Ishikawa (cell line): ENCODE data around the gene GRHL1.

Experiments
- CEBPB ChIP-seq: IDR thresholded peaks from 2 replicates; pipeline ENCODE4 v1.6.1; 2012
- CREB1 ChIP-seq: IDR thresholded peaks from 2 replicates; pipeline ENCODE4 v1.6.1; 2012; ENCODE audit warnings: low read depth
- EGR1 ChIP-seq: IDR thresholded peaks from 2 replicates; pipeline ENCODE4 v1.6.1; 2012
- EP300 ChIP-seq: IDR thresholded peaks from 2 replicates; pipeline ENCODE4 v1.6.1; 2012; ENCODE audit warnings: borderline replicate concordance
- FOXM1 ChIP-seq: IDR thresholded peaks from 2 replicates; pipeline ENCODE4 v1.6.1; 2012; ENCODE audit warnings: low read depth, borderline replicate concordance
- NFIC ChIP-seq: IDR thresholded peaks from 2 replicates; pipeline ENCODE4 v1.6.1; 2012
- RAD21 ChIP-seq: IDR thresholded peaks from 2 replicates; pipeline ENCODE4 v1.6.1; 2012; ENCODE audit warnings: low read depth
- TAF1 ChIP-seq: IDR thresholded peaks from 2 replicates; pipeline ENCODE4 v1.6.1; 2012; ENCODE audit warnings: low read depth, mild to moderate bottlenecking
- TCF12 ChIP-seq: IDR thresholded peaks from 2 replicates; pipeline ENCODE4 v1.6.1; 2012; ENCODE audit warnings: low read depth
- TEAD4 ChIP-seq: IDR thresholded peaks from 2 replicates; pipeline ENCODE4 v1.6.1; 2012
- YY1 ChIP-seq: IDR thresholded peaks from 2 replicates; pipeline ENCODE4 v1.6.1; 2012; ENCODE audit warnings: low read depth
- ZBTB7A ChIP-seq: IDR thresholded peaks from 2 replicates; pipeline ENCODE4 v1.6.1; 2012; ENCODE audit warnings: low read depth
- TF ChIP-seq, protein P1 (sequence below): IDR thresholded peaks from 2 replicates; pipeline ENCODE4 v1.6.1; 2012
- TF ChIP-seq, protein P2 (sequence below): IDR thresholded peaks from 2 replicates; pipeline ENCODE4 v1.6.1; 2012; ENCODE audit warnings: low read depth, mild to moderate bottlenecking
- TF ChIP-seq, protein P3 (sequence below): IDR thresholded peaks from 2 replicates; pipeline ENCODE4 v1.6.1; 2012

Gene GRHL1

GRCh38 chr2:9959262-9959661 is 7.8 kb downstream of the GRHL1 start:
- TF ChIP-seq CEBPB (no peak), TEAD4 (no peak), RAD21 (no peak), YY1 (no peak), ZBTB7A (no peak), CREB1 (no peak), TAF1 (no peak), TCF12 (no peak), FOXM1 (no peak), EGR1 (no peak), EP300 (no peak), NFIC (no peak)
- TF ChIP-seq, protein P1, sequence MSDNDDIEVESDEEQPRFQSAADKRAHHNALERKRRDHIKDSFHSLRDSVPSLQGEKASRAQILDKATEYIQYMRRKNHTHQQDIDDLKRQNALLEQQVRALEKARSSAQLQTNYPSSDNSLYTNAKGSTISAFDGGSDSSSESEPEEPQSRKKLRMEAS = no peak
- TF ChIP-seq, protein P2, sequence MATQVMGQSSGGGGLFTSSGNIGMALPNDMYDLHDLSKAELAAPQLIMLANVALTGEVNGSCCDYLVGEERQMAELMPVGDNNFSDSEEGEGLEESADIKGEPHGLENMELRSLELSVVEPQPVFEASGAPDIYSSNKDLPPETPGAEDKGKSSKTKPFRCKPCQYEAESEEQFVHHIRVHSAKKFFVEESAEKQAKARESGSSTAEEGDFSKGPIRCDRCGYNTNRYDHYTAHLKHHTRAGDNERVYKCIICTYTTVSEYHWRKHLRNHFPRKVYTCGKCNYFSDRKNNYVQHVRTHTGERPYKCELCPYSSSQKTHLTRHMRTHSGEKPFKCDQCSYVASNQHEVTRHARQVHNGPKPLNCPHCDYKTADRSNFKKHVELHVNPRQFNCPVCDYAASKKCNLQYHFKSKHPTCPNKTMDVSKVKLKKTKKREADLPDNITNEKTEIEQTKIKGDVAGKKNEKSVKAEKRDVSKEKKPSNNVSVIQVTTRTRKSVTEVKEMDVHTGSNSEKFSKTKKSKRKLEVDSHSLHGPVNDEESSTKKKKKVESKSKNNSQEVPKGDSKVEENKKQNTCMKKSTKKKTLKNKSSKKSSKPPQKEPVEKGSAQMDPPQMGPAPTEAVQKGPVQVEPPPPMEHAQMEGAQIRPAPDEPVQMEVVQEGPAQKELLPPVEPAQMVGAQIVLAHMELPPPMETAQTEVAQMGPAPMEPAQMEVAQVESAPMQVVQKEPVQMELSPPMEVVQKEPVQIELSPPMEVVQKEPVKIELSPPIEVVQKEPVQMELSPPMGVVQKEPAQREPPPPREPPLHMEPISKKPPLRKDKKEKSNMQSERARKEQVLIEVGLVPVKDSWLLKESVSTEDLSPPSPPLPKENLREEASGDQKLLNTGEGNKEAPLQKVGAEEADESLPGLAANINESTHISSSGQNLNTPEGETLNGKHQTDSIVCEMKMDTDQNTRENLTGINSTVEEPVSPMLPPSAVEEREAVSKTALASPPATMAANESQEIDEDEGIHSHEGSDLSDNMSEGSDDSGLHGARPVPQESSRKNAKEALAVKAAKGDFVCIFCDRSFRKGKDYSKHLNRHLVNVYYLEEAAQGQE = no peak
- TF ChIP-seq, protein P3, sequence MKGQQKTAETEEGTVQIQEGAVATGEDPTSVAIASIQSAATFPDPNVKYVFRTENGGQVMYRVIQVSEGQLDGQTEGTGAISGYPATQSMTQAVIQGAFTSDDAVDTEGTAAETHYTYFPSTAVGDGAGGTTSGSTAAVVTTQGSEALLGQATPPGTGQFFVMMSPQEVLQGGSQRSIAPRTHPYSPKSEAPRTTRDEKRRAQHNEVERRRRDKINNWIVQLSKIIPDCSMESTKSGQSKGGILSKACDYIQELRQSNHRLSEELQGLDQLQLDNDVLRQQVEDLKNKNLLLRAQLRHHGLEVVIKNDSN = no peak

GRCh38 chr2:9961013-9961412 is 9.5 kb downstream of the GRHL1 start:
- no peak for TF ChIP-seq RAD21
- TF ChIP-seq TEAD4 = no peak
- TF ChIP-seq CEBPB = no peak
- TF ChIP-seq, protein P1 = no peak
- TF ChIP-seq YY1 = no peak
- no peak for TF ChIP-seq TCF12
- TF ChIP-seq EGR1 = no peak
- TF ChIP-seq TAF1 = no peak

DNA sequence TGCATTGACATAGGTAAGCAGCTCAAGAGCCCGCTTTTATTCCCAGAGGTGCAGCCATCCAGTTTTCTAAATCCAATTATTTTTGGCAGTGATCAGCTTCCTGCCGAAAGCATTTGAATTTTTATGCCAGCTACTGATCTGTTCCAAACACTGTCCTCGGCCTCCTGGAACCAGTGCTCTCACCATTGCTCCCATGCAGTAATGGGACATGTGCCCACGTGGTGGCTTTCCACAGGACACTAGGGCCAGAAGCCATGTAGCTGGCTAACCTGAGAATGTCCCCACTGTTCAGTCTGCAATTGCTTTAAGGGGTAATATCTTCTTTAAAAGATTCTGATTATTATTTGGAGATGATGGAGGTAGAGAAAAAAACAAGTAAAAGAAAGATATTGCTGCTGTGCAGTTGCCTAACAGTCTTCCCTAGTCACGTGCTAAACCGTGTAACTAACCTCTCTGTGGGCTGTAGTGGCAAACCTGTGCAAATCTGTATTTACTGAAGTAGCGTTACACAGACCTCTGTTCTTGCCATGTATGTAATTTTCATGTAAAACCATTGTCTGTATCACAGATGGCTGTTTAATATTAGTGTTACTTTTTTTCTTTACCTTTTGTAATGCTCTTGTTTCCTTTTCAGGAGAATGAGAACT is 13.0 kb downstream of the GRHL1 start:
- TF ChIP-seq CREB1 (no peak), YY1 (no peak), NFIC (no peak), EP300 (no peak), CEBPB (no peak), ZBTB7A (no peak), FOXM1 (no peak)
- TF ChIP-seq, protein P3 = no peak
- TF ChIP-seq, protein P1 = no peak

- TF ChIP-seq TAF1 (no peak), NFIC (no peak), FOXM1 (no peak), RAD21 (no peak), EP300 (no peak), ZBTB7A (no peak), TCF12 (no peak), EGR1 (no peak), CREB1 (no peak), YY1 (no peak), CEBPB (no peak), TEAD4 (no peak)
- TF ChIP-seq, protein P1 = no peak
- TF ChIP-seq, protein P2 = no peak
- TF ChIP-seq, protein P3 = no peak
Measured at GRCh38 chr2:9965119-9965822, 13.8 kb downstream of the GRHL1 start.
